ENCODE measurements around the gene DUOX2.

- TF ChIP-seq TCF7L2 (IDR thresholded peaks at IDR 0.05; ENCODE audit: low read depth, low read length), result no peak
- TF ChIP-seq, protein P1, sequence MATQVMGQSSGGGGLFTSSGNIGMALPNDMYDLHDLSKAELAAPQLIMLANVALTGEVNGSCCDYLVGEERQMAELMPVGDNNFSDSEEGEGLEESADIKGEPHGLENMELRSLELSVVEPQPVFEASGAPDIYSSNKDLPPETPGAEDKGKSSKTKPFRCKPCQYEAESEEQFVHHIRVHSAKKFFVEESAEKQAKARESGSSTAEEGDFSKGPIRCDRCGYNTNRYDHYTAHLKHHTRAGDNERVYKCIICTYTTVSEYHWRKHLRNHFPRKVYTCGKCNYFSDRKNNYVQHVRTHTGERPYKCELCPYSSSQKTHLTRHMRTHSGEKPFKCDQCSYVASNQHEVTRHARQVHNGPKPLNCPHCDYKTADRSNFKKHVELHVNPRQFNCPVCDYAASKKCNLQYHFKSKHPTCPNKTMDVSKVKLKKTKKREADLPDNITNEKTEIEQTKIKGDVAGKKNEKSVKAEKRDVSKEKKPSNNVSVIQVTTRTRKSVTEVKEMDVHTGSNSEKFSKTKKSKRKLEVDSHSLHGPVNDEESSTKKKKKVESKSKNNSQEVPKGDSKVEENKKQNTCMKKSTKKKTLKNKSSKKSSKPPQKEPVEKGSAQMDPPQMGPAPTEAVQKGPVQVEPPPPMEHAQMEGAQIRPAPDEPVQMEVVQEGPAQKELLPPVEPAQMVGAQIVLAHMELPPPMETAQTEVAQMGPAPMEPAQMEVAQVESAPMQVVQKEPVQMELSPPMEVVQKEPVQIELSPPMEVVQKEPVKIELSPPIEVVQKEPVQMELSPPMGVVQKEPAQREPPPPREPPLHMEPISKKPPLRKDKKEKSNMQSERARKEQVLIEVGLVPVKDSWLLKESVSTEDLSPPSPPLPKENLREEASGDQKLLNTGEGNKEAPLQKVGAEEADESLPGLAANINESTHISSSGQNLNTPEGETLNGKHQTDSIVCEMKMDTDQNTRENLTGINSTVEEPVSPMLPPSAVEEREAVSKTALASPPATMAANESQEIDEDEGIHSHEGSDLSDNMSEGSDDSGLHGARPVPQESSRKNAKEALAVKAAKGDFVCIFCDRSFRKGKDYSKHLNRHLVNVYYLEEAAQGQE (IDR thresholded peaks at IDR 0.05; ENCODE audit: insufficient read depth in 1 of 2, low read depth in 2 of 2, low read length in 1 of 2), result no peak
- no peak for TF ChIP-seq POLR2AphosphoS5 (IDR thresholded peaks at IDR 0.05; ENCODE audit: low read depth, low read length)
- no peak for TF ChIP-seq SIN3A (IDR thresholded peaks at IDR 0.05; ENCODE audit: borderline replicate concordance, insufficient read depth, low read depth, low read length)
- TF ChIP-seq CTCF (IDR thresholded peaks at IDR 0.05), result no peak
These were observed 63.4 kb downstream of the DUOX2 start for GRCh38 chr15:45050587-45050986.

Data from Panc1 (cell line).